Embryonic facial prominence (tissue), 1 donor: ENCODE measurements around the gene NXPH3.

ENCODE experiments used
- DNase-seq: peaks from one replicate; pipeline ENCODE4 v3.0.0-alpha.2; 2016; ENCODE audit errors: extremely low spot score

NXPH3 gene

DNA sequence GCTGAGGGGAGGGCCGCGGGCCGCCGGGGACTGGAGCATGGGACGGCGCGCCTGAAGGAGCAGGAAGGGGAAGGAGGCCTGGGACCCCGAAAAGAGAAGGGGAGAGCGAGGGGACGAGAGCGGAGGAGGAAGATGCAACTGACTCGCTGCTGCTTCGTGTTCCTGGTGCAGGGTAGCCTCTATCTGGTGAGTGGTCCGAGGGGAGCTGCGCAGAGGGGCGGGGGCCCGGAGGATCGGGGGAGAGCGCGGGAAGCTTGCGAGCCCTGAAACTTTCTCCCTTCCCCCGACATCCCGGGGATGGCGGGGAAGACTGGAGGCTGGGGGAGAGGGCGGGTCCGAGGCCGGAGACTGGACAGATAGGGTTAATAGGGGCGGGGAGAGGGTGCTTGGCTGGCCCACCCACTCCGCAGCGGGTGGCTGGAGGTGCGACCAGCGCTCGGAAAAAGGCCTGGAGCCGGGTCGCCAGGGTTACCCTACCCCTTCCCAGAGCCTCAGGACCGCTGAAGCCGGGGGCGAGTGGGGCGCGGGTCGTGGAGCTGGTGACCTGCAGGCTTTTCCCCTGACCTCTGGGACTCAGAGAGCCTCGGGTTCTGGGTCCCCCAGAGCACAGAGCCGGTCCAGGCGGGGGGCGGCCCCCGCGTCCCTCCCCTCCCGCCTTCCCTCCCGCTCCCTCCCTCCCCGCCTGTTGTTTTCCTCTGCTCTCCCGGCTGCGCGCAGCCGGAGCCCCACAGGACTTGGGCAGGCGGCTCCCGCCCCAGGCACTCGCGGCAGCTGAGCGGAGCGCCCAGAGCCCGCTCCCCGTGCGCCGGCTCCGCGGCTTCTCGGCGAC lies 631 bp downstream of the NXPH3 start:
- no peak for DNase-seq

DNA sequence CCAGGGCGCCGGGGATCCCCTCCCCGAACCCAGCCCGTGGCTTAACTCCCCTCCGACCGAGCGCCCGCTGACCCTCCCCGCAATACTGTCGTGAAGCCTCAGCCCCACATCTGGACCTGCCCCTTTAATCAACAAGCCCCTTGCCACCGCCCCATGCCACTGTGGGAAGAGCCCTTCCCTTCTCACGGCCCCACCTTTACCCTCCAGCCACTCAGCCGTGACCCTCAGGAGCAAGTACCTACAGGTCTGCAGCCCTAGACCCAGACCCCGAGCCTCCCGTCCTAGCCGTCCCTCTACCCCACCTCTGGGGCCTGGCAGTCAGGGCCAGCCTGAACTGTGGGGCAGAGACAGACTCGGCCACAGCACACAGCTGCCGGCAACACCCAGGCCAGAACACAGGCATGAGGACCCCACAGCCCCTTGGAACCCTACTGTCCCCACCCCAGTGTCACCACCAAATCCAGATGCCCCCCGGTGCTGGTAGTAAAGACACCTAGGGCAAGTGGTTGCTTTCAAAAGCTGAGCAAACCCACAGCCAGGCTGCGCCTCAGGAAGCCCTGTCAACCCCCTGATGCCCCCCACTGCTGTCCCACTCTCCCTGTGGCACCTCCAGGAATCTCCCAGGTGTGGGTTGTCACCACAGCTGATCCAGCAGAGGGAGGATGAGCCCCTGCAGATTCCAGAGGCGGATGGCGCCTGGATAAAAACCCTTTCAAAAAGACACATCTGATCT lies 1.4 kb downstream of the NXPH3 start:
- no peak for DNase-seq

- no peak for DNase-seq
These were observed 1.9 kb downstream of the NXPH3 start for GRCh38 chr17:49577650-49577934.

- DNase-seq, result no peak
These were observed 2.3 kb downstream of the NXPH3 start for GRCh38 chr17:49577963-49578362.

DNA sequence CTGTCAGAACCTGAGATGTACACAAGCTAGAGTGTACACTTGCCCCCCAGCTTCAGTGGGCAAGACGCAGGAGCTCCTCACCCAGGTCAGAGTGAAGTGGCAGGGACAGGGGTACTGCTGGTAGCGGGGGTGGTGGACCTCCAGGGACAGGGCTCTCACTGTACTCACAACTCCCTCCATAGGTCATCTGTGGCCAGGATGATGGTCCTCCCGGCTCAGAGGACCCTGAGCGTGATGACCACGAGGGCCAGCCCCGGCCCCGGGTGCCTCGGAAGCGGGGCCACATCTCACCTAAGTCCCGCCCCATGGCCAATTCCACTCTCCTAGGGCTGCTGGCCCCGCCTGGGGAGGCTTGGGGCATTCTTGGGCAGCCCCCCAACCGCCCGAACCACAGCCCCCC lies 2.7 kb downstream of the NXPH3 start:
- DNase-seq, result no peak

- no peak for DNase-seq
These were observed 3.4 kb downstream of the NXPH3 start for GRCh38 chr17:49578952-49579500.

DNA sequence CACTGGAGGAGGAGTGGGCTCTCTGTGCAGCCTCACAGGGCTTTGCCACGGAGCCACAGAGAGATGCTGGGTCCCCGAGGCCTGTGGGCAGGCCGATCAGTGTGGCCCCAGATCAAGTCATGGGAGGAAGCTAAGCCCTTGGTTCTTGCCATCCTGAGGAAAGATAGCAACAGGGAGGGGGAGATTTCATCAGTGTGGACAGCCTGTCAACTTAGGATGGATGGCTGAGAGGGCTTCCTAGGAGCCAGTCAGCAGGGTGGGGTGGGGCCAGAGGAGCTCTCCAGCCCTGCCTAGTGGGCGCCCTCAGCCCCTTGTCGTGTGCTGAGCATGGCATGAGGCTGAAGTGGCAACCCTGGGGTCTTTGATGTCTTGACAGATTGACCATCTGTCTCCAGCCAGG lies 3.9 kb downstream of the NXPH3 start:
- DNase-seq, result no peak

- DNase-seq, result no peak
These were observed 4.5 kb downstream of the NXPH3 start for GRCh38 chr17:49580055-49580721.

DNA sequence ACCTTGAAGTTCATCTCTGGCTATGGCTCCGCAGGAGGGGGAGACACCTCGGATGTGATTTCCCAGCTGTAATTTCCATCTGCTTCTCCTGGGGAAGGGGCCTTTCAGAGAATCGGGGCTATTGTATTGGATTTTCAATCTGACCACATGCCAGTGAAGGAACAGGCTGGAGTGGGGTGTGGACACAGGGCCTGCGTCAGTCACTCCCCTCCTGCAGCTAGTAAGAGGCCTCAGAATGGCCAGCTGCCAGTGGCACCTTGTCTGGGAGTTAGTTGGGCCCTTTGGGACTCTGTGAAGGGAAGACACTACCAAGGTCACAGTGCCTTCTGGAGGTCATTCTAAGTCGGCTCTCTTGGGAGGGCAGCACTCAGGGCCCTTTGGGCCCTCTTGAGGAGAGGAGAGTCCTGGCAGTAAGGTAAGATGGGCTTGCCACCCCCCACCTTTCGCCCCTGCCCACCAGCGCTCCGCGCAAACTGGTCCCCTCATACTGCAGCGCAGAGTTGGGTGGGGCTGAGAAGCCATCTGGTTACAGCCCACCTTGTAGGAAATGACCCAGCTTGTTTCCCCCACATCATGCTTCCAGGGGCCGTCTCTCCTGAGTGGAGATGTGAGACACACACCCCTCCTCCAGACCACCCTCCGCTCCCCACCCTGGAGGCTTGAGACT lies 5.4 kb downstream of the NXPH3 start:
- DNase-seq, result no peak

- no peak for DNase-seq
These were observed 6.0 kb downstream of the NXPH3 start for GRCh38 chr17:49581648-49581998.

- no peak for DNase-seq
These were observed 6.5 kb downstream of the NXPH3 start for GRCh38 chr17:49582055-49582722.

DNA sequence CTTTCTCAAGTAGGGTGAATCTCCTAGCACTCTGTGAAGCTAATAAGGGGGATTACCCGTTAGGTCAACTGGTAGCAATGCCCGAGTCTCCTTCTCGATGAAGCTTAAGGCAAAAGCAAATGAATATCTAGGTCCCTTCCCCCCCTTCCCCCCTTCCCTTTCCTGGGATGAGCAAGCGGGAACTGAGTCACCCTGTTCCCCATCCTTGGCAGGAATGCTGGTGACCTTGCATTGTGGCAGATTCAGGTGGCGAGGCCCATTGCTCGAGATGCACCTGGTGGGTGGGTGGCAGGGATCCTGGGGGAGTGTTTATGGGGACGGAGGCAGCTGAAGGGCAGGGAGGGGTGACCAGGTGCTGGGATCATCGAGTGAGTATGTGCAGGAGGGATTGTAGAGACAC lies 7.1 kb downstream of the NXPH3 start:
- DNase-seq, result no peak

DNA sequence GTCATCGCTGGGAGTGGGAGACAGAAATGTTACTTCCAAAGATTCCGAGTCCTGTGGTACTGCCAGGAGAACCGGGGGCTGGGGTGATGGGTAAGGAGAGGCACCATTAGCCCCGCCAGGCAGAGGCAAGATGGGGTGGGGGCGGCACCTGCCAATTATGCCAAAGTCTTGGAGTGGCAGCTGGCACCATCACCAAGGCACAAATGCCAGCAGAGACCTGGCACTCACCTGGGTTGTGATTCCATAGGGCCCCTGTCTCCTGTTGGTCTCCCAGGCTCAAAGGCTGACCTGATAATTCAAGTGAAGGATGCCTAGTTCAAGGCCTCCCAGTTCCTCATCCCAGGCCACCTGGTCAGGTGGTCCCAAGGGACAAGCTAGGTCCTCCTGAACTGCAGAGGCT lies 7.6 kb downstream of the NXPH3 start:
- no peak for DNase-seq

DNA sequence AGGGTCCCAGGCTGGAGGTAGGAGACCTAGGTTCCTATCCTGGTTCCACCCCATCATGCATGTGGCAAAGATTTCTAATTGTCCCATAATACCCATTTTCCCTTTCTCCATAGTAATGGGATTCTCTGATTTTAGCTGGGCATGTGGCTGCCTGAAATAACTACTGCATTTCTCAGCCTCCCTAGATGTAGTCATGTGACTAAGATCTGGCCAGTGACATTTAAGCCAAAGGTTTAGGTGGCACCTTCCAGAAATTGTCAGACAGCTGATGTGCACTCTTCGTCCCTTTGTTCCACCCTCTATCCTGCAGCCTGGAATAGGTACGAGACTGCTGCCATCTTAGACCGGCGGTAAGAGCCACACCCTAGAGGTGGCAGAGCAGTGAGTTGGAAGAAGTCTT lies 8.2 kb downstream of the NXPH3 start:
- DNase-seq, result no peak

DNA sequence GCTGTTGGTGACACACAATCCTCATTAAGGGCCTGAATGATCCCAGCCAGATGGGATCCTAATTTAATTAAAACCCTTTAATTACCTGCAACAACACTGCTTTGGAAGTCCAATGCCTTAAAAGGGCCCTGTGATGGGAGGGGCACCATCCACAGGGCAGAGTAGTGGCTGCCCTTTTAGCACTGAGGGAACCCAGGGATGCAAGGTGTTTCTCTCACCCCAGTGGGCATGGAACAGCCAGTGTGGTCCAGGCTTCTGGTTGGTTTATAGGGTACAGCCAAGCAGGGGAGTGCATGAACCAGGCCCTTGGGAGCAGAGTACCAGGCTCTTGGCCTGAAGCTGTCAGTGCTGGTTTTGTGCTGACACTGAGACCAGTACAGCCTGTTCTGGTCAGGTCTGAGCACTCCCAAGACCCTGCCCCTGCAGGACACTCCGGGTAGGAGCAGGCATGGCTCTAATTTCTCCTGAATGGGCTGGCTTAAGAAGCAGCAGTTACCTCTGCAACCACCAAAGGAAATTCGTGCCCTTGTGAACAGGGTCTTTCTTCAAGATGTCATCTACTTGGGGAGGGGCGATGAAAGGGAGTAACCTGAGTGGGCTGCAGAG lies 9.9 kb downstream of the NXPH3 start:
- no peak for DNase-seq

DNA sequence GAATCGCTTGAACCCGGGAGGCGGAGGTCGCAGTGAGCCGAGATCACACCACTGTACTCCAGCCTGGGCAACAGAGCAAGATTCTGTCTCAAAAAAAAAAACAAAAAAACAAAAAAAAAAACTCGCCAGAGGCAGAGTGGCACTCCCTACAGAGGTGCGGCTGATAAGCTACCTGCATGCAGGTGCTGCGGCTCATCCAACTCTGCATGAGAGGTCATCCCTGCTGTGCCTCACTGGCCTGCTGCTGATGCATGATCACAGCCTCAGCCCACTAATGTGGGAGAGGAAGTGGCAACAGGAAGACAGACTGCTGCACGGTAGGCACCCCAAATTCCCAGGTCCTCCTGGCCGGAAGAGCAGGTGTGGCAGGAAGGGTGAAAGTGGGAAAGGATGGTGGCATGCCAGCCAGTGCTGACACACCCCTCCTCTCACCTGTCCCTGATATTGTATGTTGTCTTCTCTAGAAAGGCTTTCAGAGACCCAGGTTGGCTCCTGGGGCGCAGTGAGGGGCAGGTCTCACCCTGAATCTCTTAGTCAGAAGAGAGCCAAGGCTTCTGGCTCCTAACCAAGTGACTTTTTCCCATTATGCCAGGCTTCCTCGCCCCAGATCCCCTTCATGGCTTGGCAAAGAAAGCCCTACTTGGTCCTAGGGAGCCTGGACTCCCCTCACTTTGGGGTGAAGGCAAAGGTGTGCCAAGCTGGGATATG lies 11.8 kb downstream of the NXPH3 start:
- DNase-seq, result no peak

GRCh38 chr17:49588312-49588711 lies 12.6 kb downstream of the NXPH3 start:
- no peak for DNase-seq

GRCh38 chr17:49588726-49589576 lies 13.3 kb downstream of the NXPH3 start:
- DNase-seq, result no peak

- no peak for DNase-seq
These were observed 13.9 kb downstream of the NXPH3 start for GRCh38 chr17:49589577-49589927.

- DNase-seq, result no peak
These were observed 15.2 kb downstream of the NXPH3 start for GRCh38 chr17:49590874-49591273.
